Stimulated activated CD4-positive, alpha-beta T cell treated with anti-CD3 and anti-CD28 coated beads, Interleukin-12 subunit alpha, Interleukin-12 subunit beta, amount 100 ng/mL, for 4 hours (primary cell): ENCODE measurements around the gene OR13C5.
"Not testable (repeated sequence)": the region's sequence is repeated elsewhere in the genome, so short reads cannot be mapped to it uniquely, and the experiment has no call there.

ENCODE experiments used
- DNase-seq: peaks from one replicate; pipeline ENCODE4 v3.0.0-alpha.2; 2020

Gene OR13C5, protein sequence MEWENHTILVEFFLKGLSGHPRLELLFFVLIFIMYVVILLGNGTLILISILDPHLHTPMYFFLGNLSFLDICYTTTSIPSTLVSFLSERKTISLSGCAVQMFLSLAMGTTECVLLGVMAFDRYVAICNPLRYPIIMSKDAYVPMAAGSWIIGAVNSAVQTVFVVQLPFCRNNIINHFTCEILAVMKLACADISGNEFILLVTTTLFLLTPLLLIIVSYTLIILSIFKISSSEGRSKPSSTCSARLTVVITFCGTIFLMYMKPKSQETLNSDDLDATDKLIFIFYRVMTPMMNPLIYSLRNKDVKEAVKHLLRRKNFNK

DNA sequence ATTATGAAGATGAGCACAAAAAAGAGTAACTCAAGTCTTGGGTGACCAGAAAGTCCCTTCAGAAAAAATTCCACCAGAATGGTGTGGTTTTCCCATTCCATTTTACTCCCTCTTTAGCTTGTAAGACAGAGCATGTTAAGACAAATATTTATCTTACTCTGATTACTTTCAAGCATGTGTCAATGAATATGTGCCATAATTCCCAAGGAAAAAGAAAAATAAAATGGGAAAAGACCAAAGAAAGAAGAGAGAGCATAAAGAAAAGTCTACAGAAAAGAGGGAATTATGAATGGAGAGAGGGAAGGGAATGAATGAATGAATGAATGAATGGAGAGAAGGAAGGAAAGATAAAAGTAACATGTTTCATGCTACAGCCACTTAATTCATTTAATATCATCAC is at the start of gene OR13C5:
Gene OR13C5, minus strand, starts transcription at position 101 of the 400 bp plus-strand sequence. Its CDS starts 0 bp downstream, at position 101.
- not testable (repeated sequence) for DNase-seq

DNA sequence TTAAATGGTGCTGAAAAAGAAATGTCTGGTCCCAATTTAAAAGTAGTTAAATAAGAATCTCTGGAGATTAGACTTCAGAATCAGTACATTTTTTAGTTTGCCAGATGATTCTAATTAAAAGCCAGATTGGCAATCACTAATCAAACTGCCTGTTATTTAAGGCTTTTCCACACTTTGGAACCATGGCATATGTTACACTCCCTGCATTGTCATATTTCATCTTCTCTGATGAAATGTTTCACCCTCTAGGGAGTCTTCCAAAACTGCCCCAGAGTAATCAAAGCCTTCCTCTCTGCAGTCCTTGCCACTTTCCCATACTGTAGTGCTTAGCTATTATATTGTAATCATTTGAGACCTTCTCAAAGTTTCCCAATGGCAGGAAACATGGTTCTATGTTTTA is 36.2 kb upstream of the OR13C5 start:
- DNase-seq = no peak

DNA sequence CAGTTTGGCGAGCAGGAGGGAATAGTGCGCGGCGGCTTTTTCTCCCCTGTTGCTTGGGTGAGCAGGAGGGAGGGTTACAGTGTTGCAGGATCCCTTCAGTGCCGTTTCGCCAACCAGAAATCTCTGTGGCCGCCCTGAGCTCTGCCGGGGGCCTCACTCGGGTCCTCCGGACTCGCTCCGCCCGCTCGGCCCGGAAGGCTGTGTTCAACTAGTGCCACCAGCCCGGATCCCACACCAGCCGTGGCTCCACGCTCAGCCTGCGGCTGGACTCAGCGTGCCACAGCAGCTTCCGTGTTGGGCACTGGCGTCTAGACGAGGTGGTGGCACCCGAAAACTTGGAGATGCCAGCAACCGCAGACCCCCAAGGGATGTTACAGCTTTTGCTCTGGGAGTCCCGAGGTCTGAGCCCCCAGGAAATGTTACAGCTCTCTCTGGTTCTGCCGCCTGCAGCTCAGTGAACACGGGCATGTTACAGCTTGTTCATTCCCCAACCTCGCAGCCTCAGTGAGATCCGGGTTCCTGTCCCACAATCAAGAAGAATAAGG is 34.8 kb upstream of the OR13C5 start:
- DNase-seq = no peak

DNA sequence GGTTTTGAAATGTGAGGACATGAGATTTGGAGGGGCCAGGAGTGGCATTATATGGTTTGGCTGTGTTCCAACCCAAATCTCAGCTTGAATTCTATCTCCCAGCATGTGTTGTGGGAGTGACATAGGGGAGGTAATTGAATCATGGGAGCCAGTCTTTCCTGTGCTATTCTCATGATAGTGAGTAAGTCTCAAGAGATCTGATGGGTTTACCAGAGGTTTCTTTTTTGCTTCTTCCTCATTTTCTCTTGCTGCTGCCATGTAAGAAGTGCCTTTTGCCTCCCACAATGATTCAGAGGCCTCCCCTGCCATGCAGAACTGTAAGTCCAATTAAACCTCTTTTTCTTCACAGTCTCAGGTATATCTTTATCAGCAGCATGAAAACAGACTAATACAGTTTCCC is 26.8 kb upstream of the OR13C5 start:
- DNase-seq = not testable (repeated sequence)

DNA sequence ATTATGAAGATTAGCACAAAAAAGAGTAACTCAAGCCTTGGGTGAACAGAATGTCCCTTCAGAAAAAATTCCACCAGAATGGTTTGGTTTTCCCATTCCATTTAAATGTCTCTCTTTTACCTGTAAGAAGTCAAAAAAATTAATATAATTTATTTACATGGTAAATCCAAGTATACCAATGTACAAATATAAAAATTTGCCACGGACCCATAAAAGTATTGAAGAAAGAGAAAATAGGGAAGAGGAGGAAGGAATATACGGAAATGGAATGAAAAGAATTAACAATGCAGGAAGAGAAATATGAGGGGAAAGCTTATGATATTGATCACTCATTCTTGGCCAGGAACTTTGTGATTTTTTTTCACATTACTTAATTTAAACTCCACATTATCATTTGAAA is 18.9 kb upstream of the OR13C5 start, which contains the start of gene OR13C9:
Gene OR13C9, minus strand, starts transcription at position 101 of the 400 bp plus-strand sequence. Its CDS starts 0 bp downstream, at position 101.
- DNase-seq = no peak

DNA sequence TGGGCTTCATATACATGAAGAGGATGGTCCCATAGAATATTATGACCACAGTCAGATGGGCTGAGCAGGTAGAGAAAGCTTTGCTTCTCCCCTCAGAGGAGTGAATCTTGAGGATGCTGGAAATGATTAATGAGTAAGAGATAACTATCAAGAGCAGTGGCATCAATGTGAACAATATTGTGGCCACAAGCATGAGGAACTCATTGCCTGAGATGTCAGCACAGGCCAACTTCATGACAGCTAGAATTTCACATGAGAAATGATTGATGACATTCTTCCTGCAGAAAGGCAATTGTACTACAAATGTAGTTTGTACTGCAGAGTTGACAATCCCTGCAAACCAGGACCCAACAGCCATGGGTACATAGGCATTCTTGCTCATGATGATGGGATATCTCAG is 18.2 kb upstream of the OR13C5 start:
- no peak for DNase-seq

DNA sequence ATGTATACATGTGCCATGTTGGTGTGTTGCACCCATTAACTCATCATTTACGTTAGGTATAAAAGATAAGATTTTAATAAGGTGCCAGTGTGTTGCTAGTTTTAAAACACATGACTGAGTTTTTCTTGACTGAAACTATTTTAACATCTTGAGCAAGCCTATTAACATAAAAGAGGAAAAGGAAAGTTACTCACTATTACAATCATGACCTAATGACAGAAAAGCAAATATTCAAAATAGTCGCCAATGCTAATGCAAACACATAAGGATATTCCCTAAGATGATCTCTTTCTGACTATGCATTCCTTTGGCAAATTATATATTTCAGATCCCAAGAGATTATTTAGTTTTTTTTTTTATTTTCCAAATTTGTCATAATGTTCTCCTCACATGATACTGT is 12.0 kb upstream of the OR13C5 start:
- DNase-seq = no peak

DNA sequence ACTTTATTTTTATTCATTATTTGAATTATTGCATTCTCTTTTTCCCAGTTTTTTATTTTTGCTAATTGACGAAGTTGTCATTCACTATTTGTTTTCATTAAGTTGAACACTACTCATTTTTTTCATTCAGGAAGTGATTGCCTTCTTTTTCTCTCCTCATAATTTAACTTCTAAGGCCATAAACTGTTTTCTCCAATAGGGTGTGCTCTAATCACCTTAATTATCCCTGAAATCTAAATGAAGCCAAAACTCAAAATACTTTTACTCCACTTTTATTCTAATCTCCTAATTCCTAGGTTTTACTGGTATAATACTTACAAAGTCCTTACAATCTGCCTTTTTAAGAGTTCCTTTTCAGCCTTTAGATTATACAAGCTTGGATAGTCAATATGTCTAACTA is 9.1 kb upstream of the OR13C5 start:
- DNase-seq = no peak

DNA sequence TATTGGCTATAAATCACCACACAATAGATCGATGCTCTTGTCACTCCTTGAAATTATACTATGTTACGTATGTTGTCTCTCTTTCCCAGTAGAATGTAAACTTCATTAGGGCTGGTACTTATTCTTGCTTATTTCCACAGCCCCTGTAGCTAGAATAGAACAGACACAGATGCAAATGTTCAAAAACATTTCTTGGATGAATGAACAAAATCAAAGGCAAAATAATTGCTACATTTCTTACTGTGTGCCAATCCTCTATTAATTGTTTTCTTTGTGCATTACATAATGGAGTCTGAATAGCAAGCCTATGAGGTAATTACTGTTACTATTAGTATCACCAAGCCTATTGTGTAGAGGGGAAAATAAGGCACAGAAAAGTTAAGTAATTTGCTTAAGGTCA is 6.9 kb upstream of the OR13C5 start:
- no peak for DNase-seq

DNA sequence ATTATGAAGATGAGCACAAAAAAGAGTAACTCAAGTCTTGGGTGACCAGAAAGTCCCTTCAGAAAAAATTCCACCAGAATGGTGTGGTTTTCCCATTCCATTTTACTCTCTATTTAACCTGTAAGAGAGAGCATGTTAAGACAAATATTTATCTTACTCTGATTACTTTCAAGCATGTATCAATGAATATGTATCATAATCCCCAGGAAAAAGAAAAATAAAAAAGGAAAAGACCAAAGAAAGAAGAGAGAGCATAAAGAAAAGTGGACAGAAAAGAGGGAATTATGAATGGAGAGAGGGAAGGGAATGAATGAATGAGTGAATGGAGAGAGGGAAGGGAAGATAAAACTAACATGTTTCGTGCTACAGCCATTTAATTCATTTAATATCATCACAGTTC is 6.3 kb upstream of the OR13C5 start, which contains the start of gene OR13C2:
Gene OR13C2, minus strand, starts transcription at position 101 of the 400 bp plus-strand sequence. Its CDS starts 0 bp downstream, at position 101.
- not testable (repeated sequence) for DNase-seq

DNA sequence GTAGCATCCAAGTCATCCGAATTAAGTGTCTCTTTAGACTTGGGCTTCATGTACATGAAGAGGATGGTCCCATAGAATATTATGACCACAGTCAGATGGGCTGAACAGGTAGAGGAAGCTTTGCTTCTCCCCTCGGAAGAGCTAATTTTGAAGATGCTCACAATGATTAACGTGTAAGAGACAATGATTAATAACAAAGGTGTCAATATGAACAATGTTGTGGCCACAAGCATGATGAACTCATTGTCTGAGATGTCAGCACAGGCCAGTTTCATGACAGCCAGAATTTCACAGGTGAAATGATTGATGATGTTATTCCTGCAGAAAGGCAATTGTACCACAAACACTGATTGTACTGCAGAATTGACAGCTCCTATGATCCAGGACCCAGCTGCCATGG is 5.6 kb upstream of the OR13C5 start:
- no peak for DNase-seq

DNA sequence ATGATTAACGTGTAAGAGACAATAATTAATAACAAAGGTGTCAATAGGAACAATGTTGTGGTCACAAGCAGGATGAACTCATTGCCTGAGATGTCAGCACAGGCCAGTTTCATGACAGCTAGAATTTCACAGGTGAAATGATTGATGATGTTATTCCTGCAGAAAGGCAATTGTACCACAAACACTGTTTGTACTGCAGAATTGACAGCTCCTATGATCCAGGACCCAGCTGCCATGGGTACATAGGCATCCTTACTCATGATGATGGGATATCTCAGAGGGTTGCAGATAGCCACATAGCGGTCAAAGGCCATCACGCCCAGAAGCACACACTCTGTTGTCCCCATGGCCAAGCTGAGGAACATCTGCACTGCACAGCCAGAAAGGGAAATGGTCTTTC is 464 bp downstream of the OR13C5 start:
- not testable (repeated sequence) for DNase-seq

DNA sequence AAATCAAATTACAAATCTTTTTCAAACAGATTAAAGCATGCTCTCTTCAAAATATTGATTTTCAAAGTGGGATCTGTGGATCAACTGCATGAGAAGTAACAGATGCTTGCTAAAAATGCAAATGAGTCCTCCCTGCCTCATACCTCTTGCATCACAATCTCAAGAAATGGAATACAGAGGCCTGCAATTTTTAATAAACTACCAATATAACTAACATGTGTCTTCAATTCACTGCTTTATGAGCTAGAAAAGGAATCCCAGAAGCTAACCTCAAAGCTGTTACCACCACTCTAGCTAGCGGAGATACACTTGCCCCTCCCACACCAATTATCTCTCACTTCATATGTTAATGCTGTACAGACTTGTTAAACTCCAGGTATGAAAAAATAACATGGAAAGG is 9.6 kb downstream of the OR13C5 start:
- DNase-seq = no peak

DNA sequence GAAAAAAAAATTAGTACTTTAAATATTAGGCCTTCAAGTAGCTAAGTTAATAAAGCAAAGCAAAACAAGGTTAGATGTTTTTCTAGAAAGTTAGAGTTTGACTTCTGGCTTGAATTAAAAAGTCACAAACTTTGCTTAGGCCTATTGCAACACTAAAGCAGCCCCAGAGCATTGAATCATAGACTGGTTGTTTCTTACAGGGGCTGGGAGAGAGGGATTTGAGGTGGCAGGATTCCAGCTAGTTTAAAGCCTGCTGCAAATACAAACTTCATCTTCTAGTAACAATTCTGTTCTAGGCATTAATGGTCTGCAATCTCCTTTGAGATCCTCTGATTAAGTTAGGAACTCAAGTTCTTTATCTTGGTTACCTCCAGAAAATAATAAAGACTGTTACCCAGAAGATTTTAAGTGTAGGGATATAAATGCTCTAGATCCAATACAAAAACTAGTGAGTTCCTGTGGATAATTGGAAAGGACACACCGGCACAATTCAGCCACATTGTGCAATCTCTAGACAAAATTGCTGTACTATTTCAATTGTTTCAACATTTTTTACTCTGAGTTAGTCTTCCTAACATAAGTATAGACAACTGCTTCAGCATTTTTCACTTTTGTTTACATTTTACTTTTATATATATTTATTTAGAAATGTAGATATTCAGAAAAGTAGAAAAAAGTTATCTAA is 12.6 kb downstream of the OR13C5 start:
- DNase-seq = no peak

DNA sequence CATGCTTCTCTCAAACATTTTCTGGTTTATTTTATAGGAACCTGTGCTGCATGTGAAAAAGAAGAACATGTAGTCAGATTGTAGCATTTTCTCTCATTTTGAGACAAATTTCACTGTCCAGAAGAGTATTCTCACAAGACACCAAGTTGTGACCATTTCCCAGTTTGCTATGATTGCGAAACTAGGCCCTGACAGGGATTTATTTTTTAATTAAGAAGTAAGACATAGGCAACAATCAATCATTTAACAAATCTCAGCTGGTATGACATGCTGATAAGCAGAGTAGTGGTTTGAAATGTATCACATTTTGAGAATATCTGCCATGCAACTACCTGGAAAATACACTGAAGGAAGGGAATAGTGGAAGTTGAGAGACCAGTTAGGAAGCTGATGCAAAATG is 18.7 kb downstream of the OR13C5 start:
- no peak for DNase-seq

DNA sequence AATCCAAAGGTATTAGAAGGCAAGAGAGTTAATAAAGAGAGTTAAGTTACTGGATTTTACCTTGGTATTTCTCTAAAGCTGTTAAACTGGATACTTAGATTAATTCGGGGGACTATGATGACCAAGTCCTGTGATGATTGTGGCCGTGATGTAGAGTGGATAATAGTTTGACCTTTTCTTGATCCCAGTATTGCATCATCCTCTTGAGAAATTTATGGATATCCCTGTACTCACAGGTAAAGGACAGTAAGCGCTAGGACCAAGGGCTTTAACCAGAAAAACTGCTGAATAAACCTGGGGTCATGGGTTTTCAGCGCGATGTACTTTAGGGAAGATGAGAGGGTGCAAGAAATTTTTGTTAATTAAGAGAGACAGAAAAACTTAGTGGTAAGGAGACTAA is 21.9 kb downstream of the OR13C5 start:
- no peak for DNase-seq

DNA sequence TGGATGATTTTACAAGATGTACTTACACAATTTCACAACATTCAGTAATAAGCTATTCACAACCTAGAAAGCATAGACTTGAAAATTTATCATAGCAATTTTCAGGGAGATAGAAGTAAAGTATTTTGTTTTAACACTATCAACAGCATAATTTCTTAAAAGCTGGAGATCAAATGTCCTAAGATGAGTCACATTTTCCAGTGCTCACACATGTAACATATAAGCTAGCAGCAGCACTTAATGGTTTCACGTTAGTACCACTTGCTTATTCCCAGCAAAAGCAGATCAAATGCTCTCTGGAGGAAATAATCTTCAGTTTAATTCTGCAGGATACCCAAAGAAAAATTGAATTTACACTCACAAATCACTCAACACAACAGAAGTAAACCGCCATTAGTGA is 23.8 kb downstream of the OR13C5 start:
- no peak for DNase-seq

DNA sequence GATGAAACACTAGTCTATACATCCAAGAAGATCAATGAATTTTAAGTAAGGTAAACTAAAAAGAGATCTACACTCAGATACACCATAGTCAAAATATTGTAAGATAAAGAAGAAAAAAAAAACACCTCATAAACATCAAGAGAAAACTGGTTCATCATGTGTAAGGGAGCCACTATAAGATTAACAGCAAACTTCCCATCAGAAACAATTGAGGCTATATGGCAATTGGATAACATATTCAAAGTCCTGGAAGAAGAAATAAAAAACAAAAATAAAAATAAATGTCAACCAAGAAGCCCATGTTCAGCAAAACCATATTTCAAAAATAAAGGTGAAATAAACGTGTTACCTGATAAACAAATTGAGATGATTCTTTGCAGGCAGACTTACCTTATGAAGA is 26.6 kb downstream of the OR13C5 start:
- no peak for DNase-seq

DNA sequence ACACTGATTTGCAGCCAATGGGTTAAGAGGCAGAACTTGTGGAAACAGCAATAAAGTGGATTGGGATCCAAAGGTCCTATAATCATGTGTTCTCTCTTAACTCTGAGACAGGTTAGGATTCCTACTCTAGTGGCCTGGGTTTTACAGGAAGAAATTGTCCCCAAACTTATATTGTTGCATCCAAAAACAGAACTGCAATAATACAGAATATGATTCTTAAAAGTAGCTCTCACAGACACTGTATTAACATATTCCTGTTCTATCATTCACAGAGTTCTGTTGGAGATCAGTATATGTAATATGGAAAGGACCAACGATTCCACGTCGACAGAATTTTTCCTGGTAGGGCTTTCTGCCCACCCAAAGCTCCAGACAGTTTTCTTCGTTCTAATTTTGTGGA is 30.3 kb downstream of the OR13C5 start, which contains the start of gene OR13C8:
Gene OR13C8, plus strand, starts transcription at position 301 of the 400 bp plus-strand sequence. Its CDS starts 0 bp downstream, at position 301.
- no peak for DNase-seq

DNA sequence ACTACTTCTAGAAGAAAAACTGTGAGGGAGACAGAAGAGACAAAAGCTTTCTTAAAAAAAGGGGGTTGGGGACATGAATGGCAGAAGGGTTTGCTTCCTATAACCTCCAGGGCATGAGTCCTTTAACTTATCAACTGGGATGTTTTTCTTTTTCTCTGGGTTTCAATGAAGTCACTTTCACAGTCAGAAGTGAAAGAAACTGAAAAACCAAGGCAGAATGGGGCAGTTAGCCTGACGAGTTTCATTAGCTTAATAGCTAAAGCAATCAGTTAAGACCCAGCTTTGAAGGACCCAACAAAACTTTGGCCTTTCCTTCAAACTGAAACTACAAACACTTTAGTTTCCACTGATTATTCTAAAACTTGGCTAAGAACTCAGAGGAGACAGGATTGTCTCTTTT is 34.9 kb downstream of the OR13C5 start:
- no peak for DNase-seq

DNA sequence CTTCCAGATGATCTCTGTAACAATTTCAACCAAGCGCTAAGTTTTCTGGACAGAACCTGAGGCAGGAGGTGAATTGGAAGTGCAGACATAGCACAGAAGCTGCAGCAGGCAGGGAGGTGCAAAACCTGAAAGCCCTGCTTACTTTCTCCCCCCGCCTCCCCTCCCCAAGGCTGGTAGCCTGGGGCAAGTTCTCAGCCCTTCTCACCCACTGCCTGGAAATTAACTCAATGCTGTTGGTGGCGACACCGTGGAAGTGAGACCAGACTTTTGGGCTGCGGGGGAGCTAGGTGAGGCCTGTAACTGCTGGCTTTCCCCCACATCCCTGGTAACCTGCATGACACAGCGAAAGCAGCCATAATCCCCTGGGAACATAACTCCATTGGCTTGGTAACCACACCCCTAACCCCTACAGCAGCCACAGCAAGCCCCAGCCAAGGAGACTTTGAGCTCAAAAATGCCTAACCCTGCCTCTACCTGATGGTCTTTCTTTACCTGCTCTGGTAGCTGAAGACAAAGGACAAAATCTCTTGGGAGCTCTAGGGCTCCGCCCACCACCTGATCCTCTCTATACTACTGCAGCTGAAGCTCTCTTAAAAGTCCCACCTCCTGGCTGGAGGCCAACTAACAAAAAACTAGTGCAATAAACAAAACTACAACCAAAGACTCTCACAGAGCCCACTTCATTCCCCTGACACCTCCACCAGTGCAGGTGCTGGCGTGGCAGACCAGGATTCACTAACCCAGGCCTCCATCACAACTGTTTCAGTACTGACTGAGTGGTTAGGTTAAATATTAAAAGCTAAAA is 42.2 kb downstream of the OR13C5 start:
- DNase-seq = no peak

DNA sequence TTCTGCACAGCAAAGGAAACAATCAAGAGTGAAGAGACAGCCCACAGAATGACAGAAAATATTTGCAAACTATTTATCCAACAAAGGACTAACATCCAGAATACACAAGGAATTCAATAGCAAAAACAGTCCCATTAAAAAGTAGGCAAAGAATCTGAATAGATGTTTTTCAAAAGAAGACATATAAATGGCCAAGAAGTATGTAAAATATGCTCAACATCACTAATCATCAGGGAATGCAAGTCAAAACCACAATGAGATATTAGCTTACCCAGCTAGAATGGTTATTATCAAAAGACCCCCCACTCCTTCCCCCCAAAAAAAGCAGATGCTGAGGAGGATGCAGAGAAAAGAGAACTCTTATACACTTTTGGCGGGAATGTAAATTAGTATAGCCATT is 43.7 kb downstream of the OR13C5 start:
- DNase-seq = no peak

DNA sequence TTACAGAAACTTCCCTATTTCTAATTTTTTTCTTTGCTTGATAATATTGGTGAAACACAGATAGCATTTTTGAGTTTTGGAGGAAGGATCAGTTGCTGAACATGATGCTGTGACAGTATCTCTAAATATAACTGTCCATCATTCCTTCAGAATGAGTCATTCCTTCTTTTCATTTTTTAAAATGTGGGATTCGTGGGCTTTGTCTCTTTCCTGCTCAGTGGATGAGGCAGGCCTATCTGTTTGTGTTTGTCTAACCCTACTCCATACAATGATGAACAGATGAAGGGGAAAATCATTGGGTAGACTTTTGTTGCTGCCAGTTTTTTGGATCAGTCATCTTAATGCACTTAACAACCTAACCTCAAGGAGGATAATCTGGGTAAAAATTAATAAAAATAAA is 46.0 kb downstream of the OR13C5 start:
- no peak for DNase-seq
